Measurements from ENCODE around the gene REPIN1. TPM values are rescaled to one million over a fixed set of nuclear protein-coding genes. Genes with fewer than 3 reads are reported as not detected.

The REPIN1 gene
- total RNA-seq, 1 experiment from 2014 or later: 106 TPM

DNA sequence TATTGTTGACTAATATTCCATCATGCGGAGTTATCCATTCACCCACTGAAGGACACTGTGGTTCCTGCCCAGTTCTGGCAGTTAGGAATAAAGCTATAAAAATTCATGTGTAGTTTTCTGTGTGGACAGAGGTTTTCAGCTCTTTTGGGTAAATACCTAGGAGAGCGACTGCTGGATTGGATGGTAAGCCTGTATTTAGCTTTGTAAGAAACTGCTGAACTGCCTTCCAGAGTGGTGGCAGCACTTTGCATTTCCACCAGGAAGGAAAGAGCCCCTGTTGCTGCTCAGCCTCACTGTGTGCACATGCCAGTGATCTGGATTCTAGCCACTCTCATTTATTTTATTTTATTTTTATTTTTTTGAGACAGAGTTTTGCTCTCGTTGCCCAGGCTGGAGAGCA is 24.7 kb downstream of the REPIN1 start:
- peaks cover 38 to 62% (median 43%) of the 10 kb centered on the region in 3 experiments for H3K36me3 Mint-ChIP-seq (ENCODE audit: insufficient read depth in 1 of 3, low read depth in 3 of 3)
- Histone ChIP-seq H4K20me1 (ENCODE audit: control insufficient read depth, insufficient read depth, insufficient read length) (no peaks in the 10 kb centered on the region), H2BK15ac (ENCODE audit: low read depth, low read length) (no peak overlapping the region), H3K23me2 (ENCODE audit: insufficient read length, low read depth, low read length, poor library complexity, severe bottlenecking) (no peaks in the 10 kb centered on the region), H2AFZ (ENCODE audit: low read length) (no peak overlapping the region), H4K91ac (ENCODE audit: insufficient read length, low read depth, low read length) (no peak overlapping the region), H3K4ac (ENCODE audit: low read depth, low read length) (no peak overlapping the region), H3K4me1 (ENCODE audit: insufficient read depth, low read length) (no peaks in the 10 kb centered on the region; the same call in 1 of the 2 replicates), H2BK12ac (ENCODE audit: insufficient read length, low read depth, low read length) (no peak overlapping the region), H3K9ac (ENCODE audit: extremely low read depth, insufficient read length, low read length) (no peak overlapping the region), H3K79me1 (ENCODE audit: insufficient read depth, low read depth, low read length, poor library complexity, severe bottlenecking) (no peaks in the 10 kb centered on the region), H2BK120ac (ENCODE audit: low read depth, low read length, poor library complexity, severe bottlenecking) (no peak overlapping the region), H3K9me3 (ENCODE audit: control insufficient read depth, low read depth, low read length) (no peaks in the 10 kb centered on the region), H3K18ac (ENCODE audit: insufficient read length, low read depth, low read length) (no peak overlapping the region), H2BK20ac (ENCODE audit: low read depth, low read length, poor library complexity, severe bottlenecking) (no peak overlapping the region), H3K27me3 (ENCODE audit: insufficient read depth, low read length) (no peaks in the 10 kb centered on the region), H3K79me2 (ENCODE audit: insufficient read depth, low read length) (no peaks in the 10 kb centered on the region), H2AK5ac (ENCODE audit: insufficient read length, low read length) (no peak overlapping the region), H4K5ac (ENCODE audit: insufficient read length, low read depth, low read length) (no peak overlapping the region), H3K14ac (ENCODE audit: insufficient read depth, low read length) (no peak overlapping the region), H3K23ac (ENCODE audit: insufficient read length, low read depth, low read length) (no peak overlapping the region), H3K56ac (ENCODE audit: insufficient read length, low read depth, low read length) (no peak overlapping the region), H4K8ac (replicated peaks; ENCODE audit: insufficient read length, low read depth, low read length) (no peak overlapping the region), H3K27ac (ENCODE audit: insufficient read length, low read depth, low read length) (no peak overlapping the region), H2BK5ac (ENCODE audit: insufficient read length, low read length) (no peak overlapping the region), H3T11ph (ENCODE audit: low read length) (no peak overlapping the region), H3K4me2 (ENCODE audit: insufficient read depth, insufficient read length, low read length) (no peak overlapping the region)
- H3K27ac Mint-ChIP-seq: peak overlapping the region in 1 of 3 experiments; percentile 67; a peak in 1 of 7 replicates
- H3K4me3 Mint-ChIP-seq: no peak overlapping the region
- H3K4me1 Mint-ChIP-seq: peaks cover 33 to 41% of the 10 kb centered on the region in 2 experiments
- TF ChIP-seq, protein P1, sequence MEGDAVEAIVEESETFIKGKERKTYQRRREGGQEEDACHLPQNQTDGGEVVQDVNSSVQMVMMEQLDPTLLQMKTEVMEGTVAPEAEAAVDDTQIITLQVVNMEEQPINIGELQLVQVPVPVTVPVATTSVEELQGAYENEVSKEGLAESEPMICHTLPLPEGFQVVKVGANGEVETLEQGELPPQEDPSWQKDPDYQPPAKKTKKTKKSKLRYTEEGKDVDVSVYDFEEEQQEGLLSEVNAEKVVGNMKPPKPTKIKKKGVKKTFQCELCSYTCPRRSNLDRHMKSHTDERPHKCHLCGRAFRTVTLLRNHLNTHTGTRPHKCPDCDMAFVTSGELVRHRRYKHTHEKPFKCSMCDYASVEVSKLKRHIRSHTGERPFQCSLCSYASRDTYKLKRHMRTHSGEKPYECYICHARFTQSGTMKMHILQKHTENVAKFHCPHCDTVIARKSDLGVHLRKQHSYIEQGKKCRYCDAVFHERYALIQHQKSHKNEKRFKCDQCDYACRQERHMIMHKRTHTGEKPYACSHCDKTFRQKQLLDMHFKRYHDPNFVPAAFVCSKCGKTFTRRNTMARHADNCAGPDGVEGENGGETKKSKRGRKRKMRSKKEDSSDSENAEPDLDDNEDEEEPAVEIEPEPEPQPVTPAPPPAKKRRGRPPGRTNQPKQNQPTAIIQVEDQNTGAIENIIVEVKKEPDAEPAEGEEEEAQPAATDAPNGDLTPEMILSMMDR (conservative IDR thresholded peaks at IDR 0.05): no peak
- no peaks in the 10 kb centered on the region for H3K9me3 Mint-ChIP-seq
- no peak for DNase-seq
- no peaks in the 10 kb centered on the region for H3K27me3 Mint-ChIP-seq (ENCODE audit: low read depth)
- WGBS (ENCODE audit: extremely low coverage, insufficient read length, low lambda C conversion rate): no CpG with 5 or more reads among the region's 3 CpGs

All from H9 (cell line).